ENCODE data around the gene PIP5K1B. TPM values are rescaled to one million over a fixed set of nuclear protein-coding genes. Genes with fewer than 3 reads are reported as not detected.
"Not testable (repeated sequence)": the region's sequence is repeated elsewhere in the genome, so short reads cannot be mapped to it uniquely, and the experiment has no call there.

PIP5K1B gene
- total and polyA plus RNA-seq, 10 of the 15 experiments (the other 5 are each of a cell fraction or from before 2014, with no cell fraction given): 6.8 to 16.3 (median 10.6) TPM

DNA sequence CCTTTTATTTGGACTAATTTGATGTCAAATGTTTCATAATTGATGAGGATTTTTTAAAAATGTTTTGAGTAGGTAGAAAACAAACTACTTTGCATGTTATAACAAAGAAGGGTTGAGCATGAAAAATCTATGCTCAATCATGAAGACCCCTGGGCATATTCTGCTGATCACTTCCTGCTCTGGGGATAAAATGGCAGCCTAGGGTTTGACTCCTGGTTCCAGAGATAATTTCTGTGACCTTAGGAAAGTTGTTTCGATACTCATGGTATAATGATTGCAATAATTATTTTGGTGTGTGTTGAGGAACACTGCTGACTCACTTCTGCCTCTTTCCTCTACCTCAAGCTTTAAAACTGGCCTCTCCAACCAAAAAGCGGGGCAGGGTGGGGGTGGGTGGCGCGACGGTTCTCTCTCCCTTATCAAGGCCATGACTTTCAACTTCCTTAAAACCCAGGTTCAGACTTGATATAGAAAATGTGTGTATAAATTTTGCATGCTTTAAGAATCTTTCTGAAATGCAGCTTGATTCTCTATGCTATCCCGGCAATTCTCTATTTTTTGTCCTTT lies 6.0 kb upstream of the PIP5K1B start:
- RAD21 ChIA-PET (ENCODE audit: unreplicated experiment): interaction anchor here (0.8 kb wide), 1 partner anchor 13 kb away, joined by 3 read pairs; no protein-coding TSS in a partner anchor
- no peak for ATAC-seq

DNA sequence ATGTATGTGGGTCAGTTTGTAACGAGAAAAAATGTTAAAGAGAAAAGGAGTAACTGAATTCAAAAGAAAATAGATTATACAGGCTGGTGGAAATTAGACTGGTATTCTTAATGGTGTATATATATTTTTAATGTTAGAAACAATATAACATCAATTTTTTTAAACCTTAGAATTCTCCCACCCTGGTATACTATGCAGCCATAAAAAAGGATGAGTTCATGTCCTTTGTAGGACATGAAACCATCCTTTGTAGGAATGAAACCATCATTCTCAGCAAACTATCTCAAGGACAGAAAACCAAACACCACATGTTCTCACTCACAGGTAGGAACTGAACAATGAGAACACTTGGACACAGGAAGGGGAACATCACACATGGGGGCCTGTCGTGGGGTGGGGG lies 5.4 kb upstream of the PIP5K1B start:
- H3K36me3 ChIP-seq (ENCODE audit: control insufficient read depth in 2 of 2, insufficient read depth in 2 of 2, low read length in 1 of 2); ATAC-seq; H3K4me1 ChIP-seq (ENCODE audit: control insufficient read depth, insufficient read depth, low read length); H3K27ac ChIP-seq (ENCODE audit: control insufficient read depth, insufficient read depth); DNase-seq (ENCODE audit: low read depth, low spot score); FAIRE-seq; H4K20me1 ChIP-seq (ENCODE audit: control insufficient read depth, insufficient read depth); H3K27me3 ChIP-seq (replicated peaks in 1 of 2; ENCODE audit: control insufficient read depth in 2 of 2, insufficient read depth in 2 of 2, low read length in 1 of 2); BruUV-seq (replicated peaks); H3K79me2 ChIP-seq (ENCODE audit: control insufficient read depth, insufficient read depth, low read length); H3K9me3 ChIP-seq (replicated peaks; ENCODE audit: control insufficient read depth, insufficient read depth, low read length); intact Hi-C loops (cut with micrococcal nuclease; ENCODE audit: unreplicated experiment); POLR2A ChIA-PET; H3K4me2 ChIP-seq (ENCODE audit: control insufficient read depth, insufficient read depth); H3K4me3 ChIP-seq; H3K9ac ChIP-seq (ENCODE audit: control insufficient read depth, insufficient read depth, low read length); H2AFZ ChIP-seq (ENCODE audit: control insufficient read depth, low read depth, low read length): not testable (repeated sequence)
- ChIA-PET SMC1A (ENCODE audit: uncharacterized antibody, unreplicated experiment) (interaction anchor here (0.8 kb wide), 1 partner anchor 12 kb away, joined by 3 read pairs; no protein-coding TSS in a partner anchor), CTCF (interaction anchor here (0.8 to 1.4 kb wide), 2 partner anchors 13 to 24 kb away, joined by 3 to 5 read pairs; no protein-coding TSS in a partner anchor), RAD21 (ENCODE audit: unreplicated experiment) (interaction anchor here (1.0 kb wide), 1 partner anchor 13 kb away, joined by 4 read pairs; no protein-coding TSS in a partner anchor)
- in situ Hi-C loops (cut with MboI): loop anchor here (10.0 kb wide), 1 partner anchor 295 kb away; no protein-coding TSS in a partner anchor
- WGBS (ENCODE audit: insufficient coverage, insufficient replicate concordance, low lambda C conversion rate, missing lambda C conversion rate): 100% methylated on average over 1 of the region's 2 CpGs

More for the DNA sequence above, 6.0 kb upstream of the PIP5K1B start:
- TF ChIP-seq ASH2L (IDR thresholded peaks at IDR 0.05; ENCODE audit: borderline replicate concordance, low read depth): no peak
- intact Hi-C loops (cut with micrococcal nuclease; ENCODE audit: unreplicated experiment) (no loop called here), in situ Hi-C loops (cut with MboI) (no loop called here)
- Histone ChIP-seq H3K4me2 (ENCODE audit: control insufficient read depth, insufficient read depth) (no peak overlapping the region), H3K9me3 (replicated peaks; ENCODE audit: control insufficient read depth, insufficient read depth, low read length) (no peaks in the 10 kb centered on the region), H3K4me3 (no peak overlapping the region), H3K27me3 (replicated peaks in 1 of 2; ENCODE audit: control insufficient read depth in 2 of 2, insufficient read depth in 2 of 2, low read length in 1 of 2) (peaks cover 0 to 1% of the 10 kb centered on the region in 2 experiments; a peak in 3 of 4 replicates), H3K79me2 (ENCODE audit: control insufficient read depth, insufficient read depth, low read length) (no peaks in the 10 kb centered on the region), H3K9ac (ENCODE audit: control insufficient read depth, insufficient read depth, low read length) (no peak overlapping the region), H4K20me1 (ENCODE audit: control insufficient read depth, insufficient read depth) (no peaks in the 10 kb centered on the region), H3K4me1 (ENCODE audit: control insufficient read depth, insufficient read depth, low read length) (no peaks in the 10 kb centered on the region), H3K27ac (ENCODE audit: control insufficient read depth, insufficient read depth) (no peak overlapping the region), H2AFZ (ENCODE audit: control insufficient read depth, low read depth, low read length) (no peak overlapping the region), H3K36me3 (ENCODE audit: control insufficient read depth in 2 of 2, insufficient read depth in 2 of 2, low read length in 1 of 2) (no peaks in the 10 kb centered on the region)
- POLR2A ChIA-PET: no interaction called here
- SMC1A ChIA-PET (ENCODE audit: uncharacterized antibody, unreplicated experiment): interaction anchor here (1.0 to 1.3 kb wide), 2 partner anchors 8 to 13 kb away, joined by 3 read pairs; no protein-coding TSS in a partner anchor
- WGBS (ENCODE audit: insufficient coverage, insufficient replicate concordance, low lambda C conversion rate, missing lambda C conversion rate): 47% methylated on average over 6 of the region's 6 CpGs
- CTCF ChIA-PET: interaction anchor here (0.6 to 2.0 kb wide), 2 partner anchors 13 to 113 kb away, joined by 3 to 9 read pairs; no protein-coding TSS in a partner anchor
- DNase-seq (ENCODE audit: low read depth, low spot score) (no peak), FAIRE-seq (no peak)
- no TSS peak for BruUV-seq (replicated peaks)
